Fibroblast of villous mesenchyme (primary cell): ENCODE measurements around the gene ARHGEF17. TPM values are rescaled to one million over a fixed set of nuclear protein-coding genes. Genes with fewer than 3 reads are reported as not detected.

ENCODE experiments used
- DNase-seq: peaks from one replicate; pipeline ENCODE4 v3.0.0-alpha.2; 2010; ENCODE audit warnings: low read depth
- H3K4me3 ChIP-seq: 2 replicates; pipeline ENCODE4 v1.5.1; 2011; ENCODE audit warnings: low read depth, mild to moderate bottlenecking, low read length
- total RNA-seq: library from RNA; depleted of rRNA; stranded (reverse); fragments of >200 nt; gene quantifications from 2 replicates; pipeline ENCODE4 v1.2.3, GENCODE V29; 2012
- TF ChIP-seq, protein P1 (sequence below): IDR thresholded peaks from 2 replicates; pipeline ENCODE4 v1.5.1; 2012; ENCODE audit warnings: low read depth, mild to moderate bottlenecking, low read length; ENCODE audit not compliant: insufficient read depth

ARHGEF17 gene
- total RNA-seq, 1 donor = 71.2 TPM

DNA sequence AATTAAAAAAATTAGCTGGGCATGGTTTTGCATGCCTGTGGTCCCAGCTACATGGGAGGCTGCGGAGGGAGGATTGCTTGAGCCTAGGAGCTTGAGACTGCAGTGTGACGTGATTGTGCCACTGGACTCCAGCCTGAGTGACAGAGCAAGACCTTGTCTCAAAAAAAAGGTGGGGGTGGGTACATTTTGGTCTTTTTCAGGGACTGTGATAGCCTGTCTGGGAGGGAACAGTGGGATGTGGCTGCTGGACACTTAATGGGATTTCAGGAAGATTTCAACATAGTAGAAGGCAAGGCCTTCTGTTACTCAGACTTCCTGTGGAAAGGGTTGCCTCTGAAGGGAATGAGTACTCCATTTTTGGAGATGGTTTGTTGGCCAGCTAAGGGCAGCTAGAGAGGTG, 108.7 kb downstream of the ARHGEF17 start:
- TF ChIP-seq, protein P1, sequence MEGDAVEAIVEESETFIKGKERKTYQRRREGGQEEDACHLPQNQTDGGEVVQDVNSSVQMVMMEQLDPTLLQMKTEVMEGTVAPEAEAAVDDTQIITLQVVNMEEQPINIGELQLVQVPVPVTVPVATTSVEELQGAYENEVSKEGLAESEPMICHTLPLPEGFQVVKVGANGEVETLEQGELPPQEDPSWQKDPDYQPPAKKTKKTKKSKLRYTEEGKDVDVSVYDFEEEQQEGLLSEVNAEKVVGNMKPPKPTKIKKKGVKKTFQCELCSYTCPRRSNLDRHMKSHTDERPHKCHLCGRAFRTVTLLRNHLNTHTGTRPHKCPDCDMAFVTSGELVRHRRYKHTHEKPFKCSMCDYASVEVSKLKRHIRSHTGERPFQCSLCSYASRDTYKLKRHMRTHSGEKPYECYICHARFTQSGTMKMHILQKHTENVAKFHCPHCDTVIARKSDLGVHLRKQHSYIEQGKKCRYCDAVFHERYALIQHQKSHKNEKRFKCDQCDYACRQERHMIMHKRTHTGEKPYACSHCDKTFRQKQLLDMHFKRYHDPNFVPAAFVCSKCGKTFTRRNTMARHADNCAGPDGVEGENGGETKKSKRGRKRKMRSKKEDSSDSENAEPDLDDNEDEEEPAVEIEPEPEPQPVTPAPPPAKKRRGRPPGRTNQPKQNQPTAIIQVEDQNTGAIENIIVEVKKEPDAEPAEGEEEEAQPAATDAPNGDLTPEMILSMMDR = no peak

More for the DNA sequence above, 108.7 kb downstream of the ARHGEF17 start:
- DNase-seq = no peak
- H3K4me3 ChIP-seq = no peak overlapping the region

Other genes with a start within 250 kb of the ARHGEF17 start
- gene FCHSD2, start 166.0 kb upstream of the ARHGEF17 start, total RNA-seq = 11.2 and 12.2 TPM in 2 replicates
- under 0.01 TPM in 1 of 2 replicates, not detected in the other for gene P2RY2, start 90.0 kb upstream of the ARHGEF17 start, total RNA-seq
- gene P2RY6, start 35.9 kb upstream of the ARHGEF17 start, total RNA-seq = 0.32 TPM in 1 of 2 replicates, not detected in the other
- 3.5 and 4.2 TPM in 2 replicates for gene RELT, start 68.1 kb downstream of the ARHGEF17 start, total RNA-seq